Parathyroid adenoma (tissue), 2 donors: Measurements from ENCODE around the gene FN3KRP.

Source experiments
- H2AFZ ChIP-seq: fragments of 300-600 bp; sonication (generic); one replicate; pipeline ENCODE4 v1.7.0; 2017; ENCODE audit warnings: antibody characterized with exemption, mild to moderate bottlenecking
- H3K27ac ChIP-seq: fragments of 300-600 bp; sonication (generic); one replicate; pipeline ENCODE4 v1.7.0; 2017
- H3K27me3 ChIP-seq: fragments of 300-600 bp; sonication (generic); one replicate; pipeline ENCODE4 v1.7.0; 2017; ENCODE audit warnings: low read length; ENCODE audit not compliant: control insufficient read depth, insufficient read depth
- H3K36me3 ChIP-seq: fragments of 300-600 bp; sonication (generic); one replicate; pipeline ENCODE4 v1.7.0; 2017; ENCODE audit warnings: low read length; ENCODE audit not compliant: control insufficient read depth, insufficient read depth
- H3K4me1 ChIP-seq: fragments of 300-600 bp; sonication (generic); one replicate; pipeline ENCODE4 v1.7.0; 2017; ENCODE audit warnings: control low read depth
- H3K4me2 ChIP-seq: fragments of 300-600 bp; sonication (generic); one replicate; pipeline ENCODE4 v1.7.0; 2017; ENCODE audit warnings: low read length
- H3K4me3 ChIP-seq: fragments of 300-600 bp; sonication (generic); one replicate; pipeline ENCODE4 v1.7.0; 2017; ENCODE audit warnings: low read depth, low read length
- H3K79me2 ChIP-seq: fragments of 300-600 bp; sonication (generic); one replicate; pipeline ENCODE4 v1.7.0; 2017; ENCODE audit warnings: control low read depth
- H3K9ac ChIP-seq: fragments of 300-600 bp; sonication (generic); one replicate; pipeline ENCODE4 v1.7.0; 2017; ENCODE audit warnings: mild to moderate bottlenecking
- H3K9me3 ChIP-seq: fragments of 300-600 bp; sonication (generic); one replicate; pipeline ENCODE4 v1.7.0; 2017; ENCODE audit warnings: low read length; ENCODE audit not compliant: control insufficient read depth
- CTCF ChIP-seq: fragments of 300-600 bp; sonication (generic); IDR thresholded peaks from one replicate; pipeline ENCODE4 v1.7.0; 2017; ENCODE audit warnings: antibody characterized with exemption, mild to moderate bottlenecking
- donor health status: primary hyperparathyroidism.

The FN3KRP gene

DNA sequence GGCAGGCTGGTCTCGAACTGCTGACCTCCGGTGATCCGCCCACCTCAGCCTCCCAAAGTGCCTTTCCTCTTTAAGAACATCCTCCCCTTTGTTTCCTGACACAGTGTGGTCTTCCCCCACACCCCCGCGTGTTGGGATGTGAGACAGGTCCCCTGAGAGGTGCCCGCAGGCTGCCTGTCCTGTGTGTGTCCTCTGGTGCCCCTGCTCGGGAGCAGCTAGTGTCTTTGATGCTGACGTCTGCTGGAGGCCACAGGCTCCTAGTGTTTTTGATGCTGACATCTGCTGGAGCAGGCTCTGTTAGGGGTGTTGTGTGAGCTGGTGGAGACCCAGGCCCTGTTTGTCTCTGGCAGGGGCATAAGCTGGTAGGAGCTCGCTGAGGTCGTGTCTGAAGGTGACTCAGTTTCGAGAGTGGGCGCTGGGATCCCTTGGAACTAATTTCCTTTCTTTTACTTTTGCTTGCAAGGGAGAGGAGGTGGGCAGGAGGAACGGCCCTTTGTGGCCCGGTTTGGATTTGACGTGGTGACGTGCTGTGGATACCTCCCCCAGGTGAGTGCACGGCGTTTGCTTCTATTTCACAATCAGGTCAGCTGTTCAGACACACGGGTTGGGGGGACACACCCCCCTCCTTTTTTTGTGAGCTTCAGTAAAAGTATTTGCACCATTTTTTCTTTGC lies 6.0 kb downstream of the FN3KRP start:
- Histone ChIP-seq H3K9me3 (no peaks in the 10 kb centered on the region), H3K36me3 (no peaks in the 10 kb centered on the region), H3K9ac (no peak overlapping the region), H3K27ac (no peak overlapping the region), H3K79me2 (no peaks in the 10 kb centered on the region), H3K4me2 (no peak overlapping the region), H3K4me3 (no peak overlapping the region), H2AFZ (no peak overlapping the region), H3K4me1 (peaks cover 4% of the 10 kb centered on the region), H3K27me3 (no peaks in the 10 kb centered on the region)
- no peak for TF ChIP-seq CTCF

DNA sequence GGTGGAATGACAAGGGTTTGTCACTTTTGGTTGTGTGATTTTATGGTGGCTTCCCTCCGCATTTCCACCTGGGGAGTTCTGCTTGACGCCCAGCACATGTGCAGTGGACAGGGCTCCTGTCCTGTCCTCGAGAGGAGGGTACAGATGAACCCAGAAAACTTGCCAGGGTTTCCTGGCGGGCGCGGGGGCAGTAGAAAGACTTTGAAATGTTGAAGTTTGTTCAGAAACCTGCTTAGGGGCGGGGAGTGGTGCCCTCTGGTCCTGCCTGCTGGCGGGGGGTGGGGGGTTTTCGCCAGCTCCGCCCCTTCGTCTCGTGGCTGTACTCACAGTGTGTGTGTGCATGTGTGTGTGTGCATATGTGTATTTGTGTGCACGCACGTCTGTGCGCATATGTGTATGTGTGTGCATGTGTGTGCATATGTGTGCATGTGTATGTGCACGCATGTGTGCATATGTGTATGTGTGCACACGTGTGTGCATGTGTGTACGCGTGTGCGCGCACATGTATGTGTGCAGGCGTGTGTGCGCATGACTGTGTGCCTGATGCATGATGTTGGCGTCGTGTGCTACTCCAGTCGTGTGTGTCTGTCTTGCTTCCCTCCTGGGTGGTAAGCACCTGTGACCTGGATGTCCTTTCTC lies 6.8 kb downstream of the FN3KRP start:
- H3K4me1 ChIP-seq = no peaks in the 10 kb centered on the region
- H3K27me3 ChIP-seq = no peaks in the 10 kb centered on the region
- H3K27ac ChIP-seq = no peak overlapping the region
- H3K36me3 ChIP-seq = no peaks in the 10 kb centered on the region
- no peak for TF ChIP-seq CTCF
- H3K79me2 ChIP-seq = no peaks in the 10 kb centered on the region
- no peak overlapping the region for H3K4me3 ChIP-seq
- H3K9me3 ChIP-seq = no peaks in the 10 kb centered on the region
- no peak overlapping the region for H3K9ac ChIP-seq
- no peak overlapping the region for H2AFZ ChIP-seq
- no peak overlapping the region for H3K4me2 ChIP-seq

DNA sequence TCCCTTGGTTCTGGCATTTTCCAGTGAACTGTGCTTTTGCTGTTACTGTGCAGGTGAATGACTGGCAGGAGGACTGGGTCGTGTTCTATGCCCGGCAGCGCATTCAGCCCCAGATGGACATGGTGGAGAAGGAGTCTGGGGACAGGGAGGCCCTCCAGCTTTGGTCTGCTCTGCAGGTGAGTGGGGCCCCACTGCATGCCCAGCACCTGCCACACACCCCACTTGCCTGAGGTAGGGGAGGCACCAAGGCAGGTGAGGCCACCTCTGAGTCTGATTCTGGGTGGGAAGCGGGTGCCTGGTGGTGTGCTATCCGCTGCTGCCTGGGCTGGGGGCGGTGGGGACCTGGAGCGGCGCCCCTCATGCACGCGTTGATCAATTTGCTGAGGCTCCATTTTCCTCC lies 9.9 kb downstream of the FN3KRP start:
- Histone ChIP-seq H3K9me3 (no peaks in the 10 kb centered on the region), H3K27ac (no peak overlapping the region), H3K4me3 (no peak overlapping the region), H3K79me2 (no peaks in the 10 kb centered on the region), H3K4me1 (no peaks in the 10 kb centered on the region), H3K27me3 (no peaks in the 10 kb centered on the region), H3K36me3 (no peaks in the 10 kb centered on the region), H3K4me2 (no peak overlapping the region), H2AFZ (no peak overlapping the region), H3K9ac (no peak overlapping the region)
- TF ChIP-seq CTCF = no peak

- H3K36me3 ChIP-seq = no peaks in the 10 kb centered on the region
- no peak for TF ChIP-seq CTCF
- no peak overlapping the region for H3K4me2 ChIP-seq
- no peaks in the 10 kb centered on the region for H3K4me1 ChIP-seq
- no peak overlapping the region for H2AFZ ChIP-seq
- H3K27ac ChIP-seq = no peak overlapping the region
- H3K79me2 ChIP-seq = peaks cover under 1% of the 10 kb centered on the region
- H3K4me3 ChIP-seq = no peak overlapping the region
- no peaks in the 10 kb centered on the region for H3K9me3 ChIP-seq
- H3K9ac ChIP-seq = no peak overlapping the region
- no peaks in the 10 kb centered on the region for H3K27me3 ChIP-seq
These were observed 13.2 kb downstream of the FN3KRP start for GRCh38 chr17:82729479-82730260.
